IPS DF 19.7 (cell line): ENCODE data around the gene SLC34A1.
"Not testable (repeated sequence)": the region's sequence is repeated elsewhere in the genome, so short reads cannot be mapped to it uniquely, and the experiment has no call there.

Source experiments
- DNase-seq: peaks from one replicate; pipeline ENCODE4 v3.0.0-alpha.2; 2013; ENCODE audit warnings: low read depth, low spot score

SLC34A1 gene

GRCh38 chr5:177354711-177355110 lies 29.5 kb upstream of the SLC34A1 start:
- no peak for DNase-seq

DNA sequence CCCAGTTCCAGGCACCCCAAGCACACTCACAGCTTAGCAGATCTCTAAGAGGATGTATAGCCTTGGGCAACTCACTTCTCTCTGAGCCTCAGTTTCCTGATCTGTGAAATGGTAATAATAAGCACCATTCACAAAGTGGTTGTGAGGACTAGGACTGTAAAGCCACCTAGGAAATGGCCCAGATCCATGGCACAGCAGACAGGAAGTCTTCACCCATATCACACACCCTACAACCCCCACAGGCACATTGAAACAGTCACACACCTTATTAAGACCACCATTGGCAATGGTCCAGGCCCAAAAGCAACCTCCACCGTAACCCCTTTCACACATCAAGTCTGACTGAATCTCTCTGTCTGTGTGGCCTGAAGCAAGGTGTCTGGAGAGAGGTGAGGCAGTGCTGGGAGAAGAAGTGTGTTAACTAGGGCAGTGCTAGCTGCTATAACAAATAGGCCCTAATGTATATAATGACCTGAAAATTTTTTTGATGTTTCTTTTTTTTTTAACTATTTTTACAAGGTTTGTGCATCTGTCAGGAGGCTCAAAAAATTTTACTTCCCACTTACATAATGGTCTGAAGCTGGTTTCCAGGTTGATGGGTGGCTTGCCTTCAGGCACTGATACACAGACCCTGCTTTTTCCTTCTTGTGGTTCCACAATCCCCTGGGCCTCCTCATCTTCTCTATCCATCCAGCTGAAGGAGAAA lies 28.9 kb upstream of the SLC34A1 start:
- DNase-seq: no peak

DNA sequence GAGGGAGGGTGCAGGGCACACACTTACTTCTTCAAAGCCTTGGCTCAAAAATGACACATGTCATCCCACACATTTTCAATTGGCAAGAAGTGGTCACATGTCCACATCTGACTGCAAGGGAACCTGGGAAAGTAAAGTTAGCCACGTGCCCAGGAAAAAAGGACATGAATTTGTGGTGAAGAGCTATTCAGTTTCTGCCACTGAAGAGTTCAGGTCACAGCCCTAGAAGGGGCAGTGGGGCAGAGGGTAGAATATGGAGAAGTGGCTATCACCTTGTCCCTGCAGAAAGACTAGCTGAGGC lies 28.4 kb upstream of the SLC34A1 start:
- DNase-seq: no peak

DNA sequence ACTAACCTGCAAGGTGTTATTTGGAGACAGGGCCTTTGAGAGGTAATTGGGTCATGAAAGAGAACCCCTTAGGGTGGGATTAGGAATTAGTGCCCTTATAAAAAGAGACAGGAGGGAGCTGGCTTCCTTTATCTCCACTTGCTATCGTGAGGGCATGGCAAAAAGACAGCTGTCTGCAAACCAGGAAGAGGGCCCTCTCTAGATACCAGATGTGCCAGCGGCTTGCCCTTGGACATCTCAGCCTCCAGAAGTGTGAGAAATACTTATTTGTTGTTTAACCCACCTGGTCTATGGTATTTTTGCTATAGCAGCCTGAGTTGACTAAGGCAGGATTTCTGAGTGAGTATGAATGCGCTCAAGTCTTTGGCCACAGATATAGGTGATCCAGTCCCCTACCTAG lies 27.5 kb upstream of the SLC34A1 start:
- no peak for DNase-seq

- no peak for DNase-seq
These were observed 27.1 kb upstream of the SLC34A1 start for GRCh38 chr5:177357146-177357458.

- DNase-seq: no peak
These were observed 26.5 kb upstream of the SLC34A1 start, which contains the start of gene RGS14 for GRCh38 chr5:177357459-177358351. Gene RGS14, plus strand, starts transcription at chr5:177357924. Its CDS starts 101 bp downstream, at chr5:177358025.

- no peak for DNase-seq
These were observed 25.8 kb upstream of the SLC34A1 start for GRCh38 chr5:177358370-177358819.

DNA sequence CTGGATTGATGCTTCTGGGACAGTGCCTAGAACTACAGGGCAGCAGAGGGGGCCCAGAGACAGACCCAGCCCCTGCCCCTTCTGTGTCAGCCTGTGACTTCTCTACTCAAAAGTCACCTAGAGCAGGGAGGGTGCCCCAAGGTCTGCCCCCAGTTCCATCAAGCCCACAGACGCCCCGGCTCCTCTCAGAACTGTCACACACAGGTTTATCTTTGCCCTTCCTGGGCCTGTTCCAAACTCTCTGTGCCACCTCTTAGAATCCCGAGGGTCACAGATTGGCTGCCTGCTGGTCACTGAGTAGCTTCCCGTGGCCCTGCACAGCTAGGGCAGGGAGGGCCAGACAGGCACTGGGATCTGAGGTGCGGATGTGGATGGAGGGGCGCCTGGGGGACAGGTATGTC lies 24.8 kb upstream of the SLC34A1 start:
- DNase-seq: no peak

- DNase-seq: no peak
These were observed 24.4 kb upstream of the SLC34A1 start for GRCh38 chr5:177359860-177360259.

DNA sequence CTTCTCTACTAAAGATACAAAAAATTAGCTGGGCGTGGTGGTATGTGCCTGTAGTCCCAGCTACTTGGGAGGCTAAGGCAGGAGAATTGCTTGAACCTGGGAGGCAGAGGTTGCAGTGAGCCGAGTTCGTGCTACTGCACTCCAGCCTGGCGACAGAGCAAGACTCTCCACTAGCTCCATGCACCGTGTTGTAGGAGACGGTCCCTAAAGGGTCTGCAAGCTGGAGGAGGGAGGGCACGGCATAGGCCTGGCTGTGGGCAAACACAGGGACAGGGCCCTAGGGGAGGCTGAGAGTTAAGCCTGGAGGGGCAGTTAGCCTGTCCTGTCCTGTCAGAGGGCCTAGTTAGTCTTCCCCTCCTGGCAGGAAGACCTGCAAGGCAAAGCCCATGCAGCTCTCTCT lies 23.5 kb upstream of the SLC34A1 start:
- DNase-seq: not testable (repeated sequence)

GRCh38 chr5:177361418-177362291 lies 22.6 kb upstream of the SLC34A1 start:
- no peak for DNase-seq

- no peak for DNase-seq
These were observed 22.0 kb upstream of the SLC34A1 start for GRCh38 chr5:177362292-177362609.

GRCh38 chr5:177362610-177363507 lies 21.4 kb upstream of the SLC34A1 start:
- DNase-seq: no peak

DNA sequence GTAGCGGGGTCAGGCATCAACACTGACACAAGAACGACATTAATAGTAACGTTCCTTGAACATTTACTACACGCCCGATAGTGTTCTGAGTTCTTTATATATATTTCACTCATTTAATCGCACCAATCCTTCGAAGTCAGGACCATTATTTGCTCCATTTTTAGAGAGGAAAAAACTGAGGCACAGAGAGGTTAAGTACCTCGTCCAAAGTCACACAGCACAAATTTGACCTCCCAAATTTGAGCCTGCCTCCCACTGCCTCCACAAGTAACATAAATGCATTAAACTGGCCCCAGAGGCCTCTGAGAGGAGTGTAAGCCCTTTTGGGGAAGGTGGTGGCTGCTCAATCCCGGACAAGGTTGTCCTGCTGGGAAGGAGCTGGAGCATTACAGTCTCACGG lies 20.7 kb upstream of the SLC34A1 start:
- DNase-seq: no peak

DNA sequence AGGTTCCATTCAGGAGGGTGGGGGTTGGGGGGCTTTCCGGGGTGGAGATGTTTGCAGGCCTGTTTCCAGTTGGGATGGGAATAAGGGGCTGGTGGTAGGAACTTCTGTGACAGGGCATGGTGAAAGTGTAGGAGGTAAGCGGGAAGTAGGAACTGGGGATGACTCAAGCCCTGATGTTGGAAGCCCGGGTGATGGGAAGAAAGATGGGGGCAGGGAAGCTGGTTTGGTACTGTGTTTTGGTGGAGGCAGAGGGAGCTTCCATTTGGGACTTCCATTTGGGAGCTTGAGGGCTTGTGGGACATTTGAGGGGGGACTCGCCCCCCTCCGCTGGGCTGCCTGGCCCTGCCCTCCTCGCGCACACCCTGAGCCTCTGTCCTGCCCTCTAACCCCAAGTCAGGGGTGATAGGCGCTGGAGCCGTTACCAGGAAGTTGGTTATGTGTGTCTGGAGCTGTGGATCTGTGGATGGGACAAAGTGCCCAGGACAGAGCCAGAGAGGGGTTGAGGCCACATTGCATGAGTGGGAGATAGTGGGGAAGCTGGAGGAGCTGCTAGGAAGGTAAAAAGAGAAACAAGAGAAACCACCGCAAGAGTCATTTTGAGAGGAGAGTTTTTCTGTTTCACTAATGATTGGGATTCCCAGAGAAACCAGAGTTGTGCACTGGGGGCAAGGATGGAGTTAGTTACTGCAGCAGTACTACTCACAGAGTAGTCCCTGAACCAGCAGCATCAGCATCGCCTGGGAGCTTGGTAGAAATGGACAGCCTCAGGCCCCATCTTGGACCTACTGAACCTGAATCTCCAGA lies 19.9 kb upstream of the SLC34A1 start:
- no peak for DNase-seq

GRCh38 chr5:177365845-177366527 lies 18.2 kb upstream of the SLC34A1 start:
- no peak for DNase-seq

DNA sequence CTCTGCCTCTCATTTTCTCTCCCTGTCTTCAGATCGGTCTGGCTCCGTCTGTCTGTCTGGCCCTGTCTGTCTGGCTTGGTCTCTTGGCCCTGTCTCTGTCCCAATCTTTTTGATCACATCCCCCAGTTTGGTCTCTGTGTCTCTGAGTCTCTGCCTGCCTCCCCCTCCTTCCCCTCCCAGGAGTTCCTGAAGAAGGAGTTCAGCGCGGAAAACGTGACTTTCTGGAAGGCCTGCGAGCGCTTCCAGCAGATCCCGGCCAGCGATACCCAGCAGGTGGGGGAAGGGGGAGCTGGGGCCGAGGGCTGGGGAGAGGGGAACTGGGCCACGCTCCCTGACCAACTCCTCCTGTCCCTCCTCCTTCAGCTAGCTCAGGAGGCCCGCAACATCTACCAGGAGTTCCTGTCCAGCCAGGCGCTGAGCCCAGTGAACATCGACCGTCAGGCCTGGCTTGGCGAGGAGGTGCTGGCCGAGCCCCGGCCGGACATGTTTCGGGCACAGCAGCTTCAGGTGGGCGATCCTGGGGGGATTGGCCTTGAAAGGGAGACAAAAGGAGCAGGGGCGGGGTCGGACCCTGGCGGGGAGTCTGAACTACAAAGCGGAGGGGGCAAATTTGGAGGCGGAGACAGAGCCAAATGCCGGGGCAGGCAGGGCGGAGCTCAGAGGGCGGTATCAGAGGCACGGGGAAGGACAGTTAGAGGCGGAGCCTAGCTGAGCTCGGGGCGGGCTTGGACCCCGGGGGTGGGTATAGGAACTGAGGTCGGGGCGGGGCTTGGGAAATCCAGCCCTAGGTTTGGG lies 17.5 kb upstream of the SLC34A1 start:
- no peak for DNase-seq

DNA sequence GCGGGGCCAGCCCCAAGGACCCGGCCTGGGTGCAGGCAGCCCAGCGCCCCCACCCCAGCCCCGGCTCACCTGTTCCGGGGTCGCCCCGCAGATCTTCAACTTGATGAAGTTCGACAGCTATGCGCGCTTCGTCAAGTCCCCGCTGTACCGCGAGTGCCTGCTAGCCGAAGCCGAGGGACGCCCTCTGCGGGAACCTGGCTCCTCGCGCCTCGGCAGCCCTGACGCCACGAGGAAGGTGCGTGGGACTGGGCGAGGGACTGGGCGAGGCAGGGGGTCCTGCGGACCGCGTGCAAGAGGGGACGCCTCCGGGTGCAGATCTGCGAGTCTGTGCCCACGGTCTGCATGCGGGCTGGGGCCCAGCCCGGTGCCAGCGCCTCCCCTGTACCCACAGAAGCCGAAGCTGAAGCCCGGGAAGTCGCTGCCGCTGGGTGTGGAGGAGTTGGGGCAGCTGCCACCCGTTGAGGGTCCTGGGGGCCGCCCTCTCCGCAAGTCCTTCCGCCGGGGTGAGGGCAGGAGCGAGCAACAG lies 16.8 kb upstream of the SLC34A1 start:
- no peak for DNase-seq
